Dermis blood vessel endothelial cell (primary cell): ENCODE data around the gene TRPM3. TPM values are rescaled to one million over a fixed set of nuclear protein-coding genes. Genes with fewer than 3 reads are reported as not detected.
A peak's percentile ranks its signal among the peaks of the same experiment; 100 is the strongest.

Experiments used
- DNase-seq: peaks from one replicate; pipeline ENCODE4 v3.0.0; 2010
- total RNA-seq: library from RNA; depleted of rRNA; stranded (reverse); fragments of >200 nt; gene quantifications from 2 replicates; pipeline ENCODE4 v1.2.3, GENCODE V29; 2014

Gene TRPM3
- total RNA-seq, 1 donor from 2014 or later: 1.4 TPM

GRCh38 chr9:70542311-70542931, 579.0 kb downstream of the TRPM3 start:
- DNase-seq: no peak

GRCh38 chr9:70540016-70540415, 581.4 kb downstream of the TRPM3 start:
- no peak for DNase-seq

- DNase-seq: no peak
Measured at GRCh38 chr9:70539526-70539925, 581.9 kb downstream of the TRPM3 start.

GRCh38 chr9:70539001-70539400, 582.4 kb downstream of the TRPM3 start:
- DNase-seq: no peak

GRCh38 chr9:70537084-70537483, 584.3 kb downstream of the TRPM3 start:
- DNase-seq: no peak

GRCh38 chr9:70535546-70536323, 585.7 kb downstream of the TRPM3 start:
- no peak for DNase-seq

GRCh38 chr9:70534471-70534870, 587.0 kb downstream of the TRPM3 start:
- DNase-seq: peak; percentile 1

GRCh38 chr9:70534061-70534460, 587.4 kb downstream of the TRPM3 start:
- DNase-seq: peak; percentile 77

- peak; percentile 13 for DNase-seq
Measured at GRCh38 chr9:70533492-70533891, 587.9 kb downstream of the TRPM3 start.

- DNase-seq: peak; percentile 44
Measured at GRCh38 chr9:70532716-70533115, 588.7 kb downstream of the TRPM3 start.

GRCh38 chr9:70531311-70531710, 590.1 kb downstream of the TRPM3 start:
- DNase-seq: no peak

- no peak for DNase-seq
Measured at GRCh38 chr9:70530716-70531115, 590.7 kb downstream of the TRPM3 start.

GRCh38 chr9:70529833-70530232, 591.6 kb downstream of the TRPM3 start:
- no peak for DNase-seq

GRCh38 chr9:70529377-70529776, 592.0 kb downstream of the TRPM3 start:
- no peak for DNase-seq

GRCh38 chr9:70526902-70527301, 594.5 kb downstream of the TRPM3 start:
- no peak for DNase-seq

- peak; percentile 70 for DNase-seq
Measured at GRCh38 chr9:70525519-70525918, 595.9 kb downstream of the TRPM3 start.

GRCh38 chr9:70519912-70520724, 601.3 kb downstream of the TRPM3 start:
- no peak for DNase-seq

GRCh38 chr9:70517926-70518610, 603.4 kb downstream of the TRPM3 start:
- no peak for DNase-seq

- DNase-seq: no peak
Measured at GRCh38 chr9:70514273-70514672, 607.1 kb downstream of the TRPM3 start.

GRCh38 chr9:70511858-70512257, 609.6 kb downstream of the TRPM3 start:
- DNase-seq: no peak

- DNase-seq: peak; percentile 67
Measured at GRCh38 chr9:70510157-70510770, 611.2 kb downstream of the TRPM3 start.

- DNase-seq: no peak
Measured at GRCh38 chr9:70506159-70506558, 615.3 kb downstream of the TRPM3 start.
